Liver (tissue), 9 donors: Measurements from ENCODE around the gene CSNK1E. TPM values are rescaled to one million over a fixed set of nuclear protein-coding genes. Genes with fewer than 3 reads are reported as not detected.

Source experiments
- DNase-seq: peaks from one replicate; pipeline ENCODE4 v3.0.0-alpha.2; 2017; ENCODE audit warnings: low spot score
- H3K27ac ChIP-seq, 2 donors: one replicate each; pipeline ENCODE4 v1.7.0; 2013; ENCODE audit warnings: inconsistent platforms in 2 of 2, low read length in 2 of 2, control low read depth in 1 of 2, low read depth in 1 of 2, mild to moderate bottlenecking in 1 of 2
- H3K27me3 ChIP-seq, 4 donors: one replicate each; pipeline versions ENCODE4 v1.6.1 to v1.7.0; 2013; ENCODE audit warnings: low read length in 3 of 4, inconsistent platforms in 1 of 4, mild to moderate bottlenecking in 1 of 4, moderate library complexity in 1 of 4; ENCODE audit not compliant: control insufficient read depth in 4 of 4, insufficient read depth in 4 of 4
- H3K36me3 ChIP-seq, 4 donors: one replicate each; pipeline versions ENCODE4 v1.6.1 to v1.7.0; 2013; ENCODE audit warnings: low read length in 3 of 4, mild to moderate bottlenecking in 3 of 4, low read depth in 1 of 4, moderate library complexity in 1 of 4; ENCODE audit not compliant: control insufficient read depth in 4 of 4, insufficient read depth in 3 of 4
- H3K4me1 ChIP-seq, 4 donors: one replicate each; pipeline versions ENCODE4 v1.6.1 to v1.7.0; 2013; ENCODE audit warnings: low read length in 3 of 4, mild to moderate bottlenecking in 3 of 4, moderate library complexity in 1 of 4; ENCODE audit not compliant: control insufficient read depth in 4 of 4, insufficient read depth in 4 of 4
- H3K4me3 ChIP-seq, 3 donors: one replicate each; pipeline versions ENCODE4 v1.6.1 to v1.7.0; 2013; ENCODE audit warnings: low read length in 3 of 3, control low read depth in 1 of 3, low read depth in 1 of 3, mild to moderate bottlenecking in 1 of 3
- H3K9ac ChIP-seq, 2 donors: one replicate each; pipeline ENCODE4 v1.7.0; 2013; ENCODE audit warnings: low read length in 2 of 2, mild to moderate bottlenecking in 2 of 2, moderate library complexity in 2 of 2, control low read depth in 1 of 2, low read depth in 1 of 2
- H3K9me3 ChIP-seq, 4 donors: one replicate each; pipeline versions ENCODE4 v1.6.1 to v1.7.0; 2013; ENCODE audit warnings: low read length in 3 of 4; ENCODE audit not compliant: control insufficient read depth in 4 of 4
- ATF3 ChIP-seq: IDR thresholded peaks from 2 replicates; pipeline ENCODE4 v1.6.1; 2016; ENCODE audit warnings: antibody characterized with exemption
- CTCF ChIP-seq: fragments of 150-350 bp; IDR thresholded peaks from 2 replicates; pipeline ENCODE4 v1.5.1; 2017; ENCODE audit warnings: improper control_type of control experiment, low read depth, low read length; ENCODE audit not compliant: missing input control
- FOXA1 ChIP-seq: IDR thresholded peaks from 2 replicates; pipeline ENCODE4 v1.6.1; 2016; ENCODE audit warnings: antibody characterized with exemption
- FOXA2 ChIP-seq: IDR thresholded peaks from 2 replicates; pipeline ENCODE4 v1.6.1; 2016; ENCODE audit warnings: antibody characterized with exemption
- HNF4A ChIP-seq, 2 donors: conservative IDR thresholded peaks; 2 replicates each; pipeline ENCODE4 v1.6.1; 2016; ENCODE audit warnings: antibody characterized with exemption in 2 of 2, mild to moderate bottlenecking in 2 of 2
- HNF4G ChIP-seq: IDR thresholded peaks from 2 replicates; pipeline ENCODE4 v1.6.1; 2016; ENCODE audit warnings: antibody characterized with exemption
- MAX ChIP-seq: IDR thresholded peaks from 2 replicates; pipeline ENCODE4 v1.6.1; 2016; ENCODE audit warnings: antibody characterized with exemption
- NR2F2 ChIP-seq: IDR thresholded peaks from 2 replicates; pipeline ENCODE4 v1.6.1; 2016; ENCODE audit warnings: antibody characterized with exemption
- RAD21 ChIP-seq, 2 donors: IDR thresholded peaks; 2 replicates each; pipeline ENCODE4 v1.6.1; 2016; ENCODE audit warnings: antibody characterized with exemption in 2 of 2, mild to moderate bottlenecking in 2 of 2
- REST ChIP-seq: IDR thresholded peaks from 2 replicates; pipeline ENCODE4 v1.6.1; 2016; ENCODE audit warnings: antibody characterized with exemption, mild to moderate bottlenecking
- RXRA ChIP-seq, 2 donors: IDR thresholded peaks; 2 replicates each; pipeline ENCODE4 v1.6.1; 2017 to 2018; ENCODE audit warnings: antibody characterized with exemption in 2 of 2, mild to moderate bottlenecking in 1 of 2
- SP1 ChIP-seq: IDR thresholded peaks from 2 replicates; pipeline ENCODE4 v1.6.1; 2018; ENCODE audit warnings: antibody characterized with exemption, mild to moderate bottlenecking
- TAF1 ChIP-seq: conservative IDR thresholded peaks from 2 replicates; pipeline ENCODE4 v1.6.1; 2016; ENCODE audit warnings: antibody characterized with exemption, mild to moderate bottlenecking
- YY1 ChIP-seq: IDR thresholded peaks from 2 replicates; pipeline ENCODE4 v1.6.1; 2016; ENCODE audit warnings: antibody characterized with exemption, mild to moderate bottlenecking
- ZBTB33 ChIP-seq: IDR thresholded peaks from 2 replicates; pipeline ENCODE4 v1.6.1; 2016; ENCODE audit warnings: antibody characterized with exemption
- WGBS: extraction: QIAGEN DNeasy Blood & Tissue Kit; methylation state at CpG from one replicate; pipeline ENCODE4 v1.1.7; 2013; 5-methylcytosine and 5-hydroxymethylcytosine counted together
- polyA plus RNA-seq, 2 donors: library from polyadenylated mRNA; stranded (reverse) in 1 of 2; unstranded in 1 of 2; fragments of 200-250 nt in 1 of 2; fragments of >200 nt in 1 of 2; fragmentation: Nextera tagmentation in 1 of 2; extraction: Ambion mirVana in 1 of 2; gene quantifications; one replicate each; pipeline versions ENCODE4 v1.2.1 to v1.2.3, GENCODE V29; 2013 to 2015
- total RNA-seq, 2 donors: library from RNA; depleted of rRNA; stranded (reverse); fragments of >200 nt; gene quantifications; one replicate each; pipeline ENCODE4 v1.2.3, GENCODE V29; 2014
- donor health status: healthy.
- donor health status: healthy.
- donor health status: healthy.
- donor health status: healthy.
- donor health status: healthy.

Gene CSNK1E
- total and polyA plus RNA-seq, 4 donors = 8.4 to 27.4 (median 13.7) TPM

- H3K4me3 ChIP-seq = no peak overlapping the region
- H3K27me3 ChIP-seq = no peaks in the 10 kb centered on the region
- TF ChIP-seq CTCF (no peak), TAF1 (no peak), FOXA1 (no peak), MAX (no peak), HNF4G (no peak), HNF4A (conservative IDR thresholded peaks at IDR 0.05) (no peak), ATF3 (no peak), FOXA2 (no peak), RXRA (IDR thresholded peaks at IDR 0.05) (no peak), SP1 (no peak), ZBTB33 (no peak), REST (no peak), RAD21 (IDR thresholded peaks at IDR 0.05) (no peak), YY1 (no peak), NR2F2 (no peak)
- H3K36me3 ChIP-seq = peaks cover 0 to 3% (median 0%) of the 10 kb centered on the region in 4 donors
- no peaks in the 10 kb centered on the region for H3K9me3 ChIP-seq
- no peak overlapping the region for H3K9ac ChIP-seq
- H3K27ac ChIP-seq = no peak overlapping the region
- DNase-seq = no peak
- peaks cover 0 to 5% (median under 1%) of the 10 kb centered on the region in 4 donors for H3K4me1 ChIP-seq
- WGBS = 92% methylated on average over 4 of the region's 4 CpGs
Observed at GRCh38 chr22:38352436-38352835, 35.2 kb upstream of the CSNK1E start.
